ENCODE measurements around the gene KANK4.

DNA sequence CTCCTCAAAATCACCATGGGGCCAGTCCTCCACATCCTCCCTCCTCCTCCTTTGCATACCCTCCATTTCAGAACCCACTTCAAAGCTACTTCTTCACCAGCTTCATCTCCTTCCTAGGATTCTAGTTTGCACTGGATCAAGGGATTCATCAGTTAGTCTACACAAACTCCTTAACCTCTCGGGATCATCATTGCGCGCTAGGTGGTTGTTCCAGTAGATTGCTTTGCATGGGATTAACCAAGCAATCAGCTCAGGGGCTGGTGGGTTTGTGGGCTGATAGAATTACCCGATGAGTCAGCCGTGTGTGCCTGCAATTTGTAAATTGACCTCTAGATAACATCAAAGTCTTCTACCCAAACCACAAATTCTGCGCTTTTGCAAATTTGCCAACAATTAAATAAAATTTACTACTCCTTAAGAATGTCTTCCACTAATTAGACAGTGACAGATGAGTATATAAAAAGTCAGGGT, 7.7 kb downstream of the KANK4 start:
- no peak for TF ChIP-seq CTCF (IDR thresholded peaks at IDR 0.05 in 4 of 5, conservative IDR thresholded peaks at IDR 0.05 in 1 of 5)
- TF ChIP-seq POLR2A (IDR thresholded peaks at IDR 0.05): no peak

Data from gastrocnemius medialis (tissue), 4 donors.